B cell (primary cell): ENCODE results near the gene CACNA2D4. TPM values are rescaled to one million over a fixed set of nuclear protein-coding genes. Genes with fewer than 3 reads are reported as not detected.

Experiments
- ATAC-seq: fragments of 200-7000 bp; cut with Tn5 transposase; one replicate; pipeline ENCODE4 v1.10.0; 2021; ENCODE audit warnings: low read depth, mild to moderate bottlenecking, moderate number of reproducible peaks, moderate library complexity
- CTCF ChIA-PET: fragments of 350-600 bp; sonication (Branson Sonifier 250); formaldehyde crosslinking; loops from one replicate; lab custom pipeline; 2021; ENCODE audit warnings: antibody characterized with exemption, inconsistent platforms; lab: Charles Lee
- POLR2A ChIA-PET: fragments of 350-600 bp; sonication (Branson Sonifier 250); formaldehyde crosslinking; loops from one replicate; lab custom pipeline; 2021; ENCODE audit warnings: antibody characterized with exemption; lab: Charles Lee
- DNase-seq: peaks from one replicate; pipeline ENCODE4 v3.0.0; 2013
- H2AFZ ChIP-seq: 2 replicates; pipeline ENCODE4 v1.6.1; 2012; ENCODE audit warnings: mild to moderate bottlenecking, low read depth, low read length; ENCODE audit not compliant: insufficient read depth, poor library complexity, severe bottlenecking
- H3K27ac ChIP-seq, 2 donors: 1 replicate in 1 of 2; 2 replicates in 1 of 2; pipeline ENCODE4 v1.5.1; 2012 to 2013; ENCODE audit warnings: low read length in 2 of 2, mild to moderate bottlenecking in 2 of 2, moderate library complexity in 1 of 2
- H3K27me3 ChIP-seq, 4 experiments: fragments of 200-600 bp in 1 of 4; sonication (generic) in 1 of 4; replicated peaks in 1 of 4; 1 replicate in 2 of 4; 2 replicates in 2 of 4; pipeline versions ENCODE4 v1.6.1 to v1.7.0; 2013 to 2016; ENCODE audit warnings: low read length in 3 of 4, mild to moderate bottlenecking in 2 of 4, mixed read lengths in 1 of 4, moderate library complexity in 1 of 4; ENCODE audit not compliant: insufficient read depth in 4 of 4, control insufficient read depth in 3 of 4; ENCODE audit errors: control extremely low read depth in 1 of 4
- H3K36me3 ChIP-seq, 2 experiments: replicated peaks in 1 of 2; 1 replicate in 1 of 2; 2 replicates in 1 of 2; pipeline versions ENCODE4 v1.6.1 to v1.7.1; 2013; ENCODE audit warnings: low read length in 1 of 2; ENCODE audit not compliant: insufficient read depth in 2 of 2, control insufficient read depth in 1 of 2; ENCODE audit errors: control extremely low read depth in 1 of 2, extremely low read depth in 1 of 2
- H3K4me1 ChIP-seq, 2 donors: fragments of 200-600 bp in 1 of 2; sonication (generic) in 1 of 2; 1 replicate in 1 of 2; 2 replicates in 1 of 2; pipeline versions ENCODE4 v1.5.1 to v1.6.1; 2013 to 2017; ENCODE audit warnings: low read length in 2 of 2; ENCODE audit not compliant: control insufficient read depth in 2 of 2, insufficient read depth in 2 of 2
- H3K4me2 ChIP-seq: replicated peaks from 2 replicates; pipeline ENCODE3; 2012; ENCODE audit warnings: mild to moderate bottlenecking, low read depth, low read length; ENCODE audit not compliant: poor library complexity, severe bottlenecking
- H3K4me3 ChIP-seq, 5 experiments: fragments of 200-600 bp in 1 of 5; sonication (generic) in 1 of 5; 1 replicate in 3 of 5; 2 replicates in 2 of 5; pipeline versions ENCODE4 v1.5.1 to v1.7.0; 2011 to 2016; ENCODE audit warnings: low read length in 4 of 5, mild to moderate bottlenecking in 4 of 5, low read depth in 2 of 5, control low read depth in 1 of 5, moderate library complexity in 1 of 5; ENCODE audit not compliant: insufficient read depth in 1 of 5; ENCODE audit errors: control extremely low read depth in 1 of 5, extremely low read depth in 1 of 5
- H3K79me2 ChIP-seq: fragments of 200-600 bp; sonication (generic); one replicate; pipeline ENCODE4 v1.6.0; 2016; ENCODE audit warnings: low read length; ENCODE audit not compliant: control insufficient read depth, insufficient read depth
- H3K9ac ChIP-seq: fragments of 200-600 bp; sonication (generic); 2 replicates; pipeline ENCODE4 v1.6.1; 2017; ENCODE audit warnings: mild to moderate bottlenecking, low read length, moderate library complexity
- H3K9me3 ChIP-seq, 3 donors: one replicate each; pipeline versions ENCODE4 v1.6.1 to v1.7.1; 2013; ENCODE audit warnings: low read length in 2 of 3; ENCODE audit not compliant: control insufficient read depth in 2 of 3, insufficient read depth in 1 of 3; ENCODE audit errors: control extremely low read depth in 1 of 3
- H4K20me1 ChIP-seq: 2 replicates; pipeline ENCODE4 v1.6.0; 2012; ENCODE audit warnings: mild to moderate bottlenecking, low read length; ENCODE audit not compliant: insufficient read depth, control insufficient read depth, poor library complexity, severe bottlenecking
- H3K27ac Mint-ChIP-seq: one replicate; pipeline ENCODE4 v1.8.0; 2021; ENCODE audit warnings: mixed read lengths
- H3K27me3 Mint-ChIP-seq: one replicate; pipeline ENCODE4 v1.8.0; 2021; ENCODE audit warnings: mixed read lengths
- H3K4me1 Mint-ChIP-seq: one replicate; pipeline ENCODE4 v1.8.0; 2021; ENCODE audit warnings: mixed read lengths
- H3K4me3 Mint-ChIP-seq: one replicate; pipeline ENCODE4 v1.8.0; 2021; ENCODE audit warnings: mixed read lengths
- H3K9me3 Mint-ChIP-seq: one replicate; pipeline ENCODE4 v1.8.0; 2022; ENCODE audit warnings: mixed read lengths; ENCODE audit not compliant: insufficient read depth
- EZH2 ChIP-seq: IDR thresholded peaks from 2 replicates; pipeline ENCODE4 v1.6.1; 2012; ENCODE audit warnings: borderline replicate concordance, low read depth, mild to moderate bottlenecking, moderate library complexity, low read length; ENCODE audit not compliant: insufficient read depth, poor library complexity, severe bottlenecking
- WGBS: methylation state at CpG from one replicate; pipeline ENCODE4 v1.1.5; 2013; ENCODE audit warnings: missing lambda C conversion rate; ENCODE audit not compliant: insufficient coverage; 5-methylcytosine and 5-hydroxymethylcytosine counted together
- intact Hi-C: fragments of 100-400 bp; cut with micrococcal nuclease; formaldehyde crosslinking; loops from one replicate; pipeline ENCODE4 v1.10.0; 2022
- polyA plus RNA-seq: library from polyadenylated mRNA; depleted of rRNA; stranded (reverse); fragments of >200 nt; gene quantifications from 2 replicates; pipeline ENCODE4 v1.2.3, GENCODE V29; 2012
- total RNA-seq, 2 donors: library from RNA; stranded (reverse); fragments of 120-200 nt in 1 of 2; gene quantifications; 1 replicate in 1 of 2; 2 replicates in 1 of 2; pipeline versions ENCODE4 v1.2.3 to v1.2.4, GENCODE V29; 2013 to 2022
- TF ChIP-seq, protein P1 (sequence below): fragments of 200-600 bp; IDR thresholded peaks from one replicate; pipeline ENCODE4 v1.8.0; 2022; ENCODE audit warnings: antibody characterized with exemption, mild to moderate bottlenecking

CACNA2D4 gene
- total and polyA plus RNA-seq, 2 donors (not counting 1 experiment from before 2014, with no cell fraction given) = 6.0 to 7.4 TPM

DNA sequence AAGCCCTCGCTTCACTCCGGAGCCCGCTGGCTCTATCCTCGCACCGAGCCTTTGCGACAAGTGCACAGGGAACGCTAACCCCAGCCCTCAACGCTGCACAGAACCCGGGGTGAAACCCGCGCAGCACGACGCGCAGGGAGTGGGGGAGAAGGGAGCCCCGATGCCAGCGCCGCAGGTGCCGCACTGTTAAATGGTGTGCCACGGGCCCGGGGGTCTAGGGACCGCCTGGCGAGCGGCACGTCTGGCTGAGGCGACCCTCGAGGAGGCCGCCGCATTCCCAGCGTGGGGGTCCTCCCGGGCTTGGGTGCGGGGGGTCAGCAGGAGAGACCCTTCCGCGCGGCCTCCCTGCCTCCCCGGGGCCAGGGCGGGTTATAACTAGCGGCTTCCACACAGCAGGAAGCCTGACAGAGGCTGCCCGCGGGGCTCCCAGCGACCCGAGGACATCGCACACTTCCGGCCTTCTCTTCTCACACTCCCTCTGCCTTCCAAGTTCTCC, 121.9 kb downstream of the CACNA2D4 start:
- Mint-ChIP-seq H3K4me3 (peak overlapping the region; percentile 98), H3K4me1 (peaks cover 33% of the 10 kb centered on the region), H3K9me3 (no peaks in the 10 kb centered on the region), H3K27me3 (no peaks in the 10 kb centered on the region), H3K27ac (peak overlapping the region; percentile 97)
- no peak for TF ChIP-seq EZH2
- TF ChIP-seq, protein P1, sequence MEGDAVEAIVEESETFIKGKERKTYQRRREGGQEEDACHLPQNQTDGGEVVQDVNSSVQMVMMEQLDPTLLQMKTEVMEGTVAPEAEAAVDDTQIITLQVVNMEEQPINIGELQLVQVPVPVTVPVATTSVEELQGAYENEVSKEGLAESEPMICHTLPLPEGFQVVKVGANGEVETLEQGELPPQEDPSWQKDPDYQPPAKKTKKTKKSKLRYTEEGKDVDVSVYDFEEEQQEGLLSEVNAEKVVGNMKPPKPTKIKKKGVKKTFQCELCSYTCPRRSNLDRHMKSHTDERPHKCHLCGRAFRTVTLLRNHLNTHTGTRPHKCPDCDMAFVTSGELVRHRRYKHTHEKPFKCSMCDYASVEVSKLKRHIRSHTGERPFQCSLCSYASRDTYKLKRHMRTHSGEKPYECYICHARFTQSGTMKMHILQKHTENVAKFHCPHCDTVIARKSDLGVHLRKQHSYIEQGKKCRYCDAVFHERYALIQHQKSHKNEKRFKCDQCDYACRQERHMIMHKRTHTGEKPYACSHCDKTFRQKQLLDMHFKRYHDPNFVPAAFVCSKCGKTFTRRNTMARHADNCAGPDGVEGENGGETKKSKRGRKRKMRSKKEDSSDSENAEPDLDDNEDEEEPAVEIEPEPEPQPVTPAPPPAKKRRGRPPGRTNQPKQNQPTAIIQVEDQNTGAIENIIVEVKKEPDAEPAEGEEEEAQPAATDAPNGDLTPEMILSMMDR = no peak
- H3K9ac ChIP-seq = peak overlapping the region; percentile 80
- H3K4me1 ChIP-seq = peaks cover 11 to 36% of the 10 kb centered on the region in 2 donors
- peak overlapping the region; percentile 88 for H2AFZ ChIP-seq
- intact Hi-C loops = loop anchor here (1.0 kb wide), 6 partner anchors 8 to 495 kb away; partner anchors contain the start of gene DCP1B
- WGBS = under 1% methylated on average over 43 of the region's 43 CpGs
- peak overlapping the region; percentile 94 for H3K4me2 ChIP-seq
- ChIA-PET POLR2A (interaction anchor here (0.6 to 1.7 kb wide), 3 partner anchors 128 to 785 kb away, joined by 6 to 17 read pairs (median 8); no protein-coding TSS in a partner anchor), CTCF (interaction anchor here (1.4 to 15.6 kb wide), 6 partner anchors 109 to 162 kb away, joined by 4 to 620 read pairs (median 10); no protein-coding TSS in a partner anchor)
- H3K27me3 ChIP-seq = no peaks in the 10 kb centered on the region
- no peaks in the 10 kb centered on the region for H3K79me2 ChIP-seq
- H4K20me1 ChIP-seq = no peaks in the 10 kb centered on the region
- no peaks in the 10 kb centered on the region for H3K36me3 ChIP-seq
- DNase-seq = peak; percentile 67
- peak overlapping the region; percentile 67 to 83 for H3K27ac ChIP-seq
- peak overlapping the region; percentile 64 to 88 (median 67) for H3K4me3 ChIP-seq
- peak; percentile 16 for ATAC-seq
- no peaks in the 10 kb centered on the region for H3K9me3 ChIP-seq
